ENCODE data around the gene PARD6A. TPM values are rescaled to one million over a fixed set of nuclear protein-coding genes. Genes with fewer than 3 reads are reported as not detected.

Gene PARD6A
- total and polyA plus RNA-seq, 2 donors (not counting 3 experiments of a cell fraction or from before 2014, with no cell fraction given), result 1.3 to 2.9 TPM

- CTCF ChIA-PET, result no interaction called here
- H2AFZ ChIP-seq (ENCODE audit: low read depth, low read length), result no peak overlapping the region
- no peaks in the 10 kb centered on the region for H3K9me3 ChIP-seq (replicated peaks; ENCODE audit: control insufficient read depth, insufficient read depth, low read length)
- H3K27me3 ChIP-seq (ENCODE audit: control insufficient read depth in 2 of 2, insufficient read depth in 2 of 2, low read length in 2 of 2), result no peaks in the 10 kb centered on the region
- H3K9ac ChIP-seq (replicated peaks; ENCODE audit: extremely low read depth, insufficient read depth, low read length), result no peak overlapping the region
- FAIRE-seq (no peak), DNase-seq (ENCODE audit: low read depth, low spot score) (no peak)
- H3K4me3 ChIP-seq (replicated peaks in 1 of 3; ENCODE audit: insufficient read depth in 1 of 3, low read depth in 1 of 3, low read length in 3 of 3), result no peak overlapping the region
- BruUV-seq (replicated peaks), result no TSS peak
- TF ChIP-seq POLR2A (IDR thresholded peaks at IDR 0.05; ENCODE audit: low read depth, low read length) (no peak), MYC (IDR thresholded peaks at IDR 0.05; ENCODE audit: low read depth, low read length) (no peak), JUN (IDR thresholded peaks at IDR 0.05; ENCODE audit: borderline replicate concordance, insufficient read depth, insufficient read length, low read depth) (no peak), CTCF (IDR thresholded peaks at IDR 0.05; ENCODE audit: extremely low read depth in 1 of 2, insufficient read depth in 1 of 2, low read depth in 1 of 2, low read length in 2 of 2) (no peak)
- POLR2A ChIA-PET, result no interaction called here
- peaks cover 0 to 7% of the 10 kb centered on the region in 2 experiments for H3K36me3 ChIP-seq (ENCODE audit: control insufficient read depth in 2 of 2, extremely low read depth in 1 of 2, insufficient read depth in 2 of 2, low read length in 2 of 2)
- dilution Hi-C loops (cut with MboI; ENCODE audit: extremely low pct_ligation_motif_present, low sequenced_read_pairs), result no loop called here
- H3K79me2 ChIP-seq (ENCODE audit: control insufficient read depth, insufficient read depth, low read length), result peaks cover 74% of the 10 kb centered on the region
- no peak overlapping the region for H3K4me2 ChIP-seq (ENCODE audit: insufficient read depth, low read length)
- no peak overlapping the region for H3K27ac ChIP-seq (ENCODE audit: insufficient read depth, low read depth, low read length)
- no peaks in the 10 kb centered on the region for H3K9me1 ChIP-seq (replicated peaks; ENCODE audit: control insufficient read depth, extremely low read depth, insufficient read depth, low read length)
- peaks cover 2% of the 10 kb centered on the region for H4K20me1 ChIP-seq (replicated peaks; ENCODE audit: control insufficient read depth, extremely low read depth, insufficient read depth, low read length)
- no peaks in the 10 kb centered on the region for H3K4me1 ChIP-seq (ENCODE audit: control insufficient read depth, extremely low read depth, insufficient read depth, low read length)
- intact Hi-C loops (cut with micrococcal nuclease), result no loop called here
Observed at GRCh38 chr16:67701420-67701819, 40.7 kb downstream of the PARD6A start.

- peaks cover 74% of the 10 kb centered on the region for H3K79me2 ChIP-seq (ENCODE audit: control insufficient read depth, insufficient read depth, low read length)
- H3K4me2 ChIP-seq (ENCODE audit: insufficient read depth, low read length), result no peak overlapping the region
- no peak for FAIRE-seq
- H3K27ac ChIP-seq (ENCODE audit: insufficient read depth, low read depth, low read length), result no peak overlapping the region
- no peak for TF ChIP-seq JUN (IDR thresholded peaks at IDR 0.05; ENCODE audit: borderline replicate concordance, insufficient read depth, insufficient read length, low read depth)
- TF ChIP-seq POLR2A (IDR thresholded peaks at IDR 0.05; ENCODE audit: low read depth, low read length), result no peak
- no peak for TF ChIP-seq EZH2 (IDR thresholded peaks at IDR 0.05; ENCODE audit: borderline replicate concordance, low read depth, low read length, severe bottlenecking)
- TF ChIP-seq POLR2AphosphoS5 (IDR thresholded peaks at IDR 0.05; ENCODE audit: insufficient read depth, low read depth, low read length), result no peak
- DNase-seq (ENCODE audit: low read depth, low spot score), result no peak
- peaks cover 0 to 7% of the 10 kb centered on the region in 2 experiments for H3K36me3 ChIP-seq (ENCODE audit: control insufficient read depth in 2 of 2, extremely low read depth in 1 of 2, insufficient read depth in 2 of 2, low read length in 2 of 2)
- H3K9me1 ChIP-seq (replicated peaks; ENCODE audit: control insufficient read depth, extremely low read depth, insufficient read depth, low read length), result no peaks in the 10 kb centered on the region
- H3K4me1 ChIP-seq (ENCODE audit: control insufficient read depth, extremely low read depth, insufficient read depth, low read length), result no peaks in the 10 kb centered on the region
- dilution Hi-C loops (cut with MboI; ENCODE audit: extremely low pct_ligation_motif_present, low sequenced_read_pairs), result no loop called here
- H3K27me3 ChIP-seq (ENCODE audit: control insufficient read depth in 2 of 2, insufficient read depth in 2 of 2, low read length in 2 of 2), result no peaks in the 10 kb centered on the region
- H3K4me3 ChIP-seq (replicated peaks in 1 of 3; ENCODE audit: insufficient read depth in 1 of 3, low read depth in 1 of 3, low read length in 3 of 3), result no peak overlapping the region
- no TSS peak for BruUV-seq (replicated peaks)
- intact Hi-C loops (cut with micrococcal nuclease), result no loop called here
- no peaks in the 10 kb centered on the region for H3K9me3 ChIP-seq (replicated peaks; ENCODE audit: control insufficient read depth, insufficient read depth, low read length)
- H2AFZ ChIP-seq (ENCODE audit: low read depth, low read length), result no peak overlapping the region
- POLR2A ChIA-PET, result interaction anchor here (0.6 kb wide), 1 partner anchor 162 kb away, joined by 4 read pairs; no protein-coding TSS in a partner anchor
- no peak overlapping the region for H3K9ac ChIP-seq (replicated peaks; ENCODE audit: extremely low read depth, insufficient read depth, low read length)
- peaks cover 2% of the 10 kb centered on the region for H4K20me1 ChIP-seq (replicated peaks; ENCODE audit: control insufficient read depth, extremely low read depth, insufficient read depth, low read length)
- CTCF ChIA-PET, result no interaction called here
Observed at GRCh38 chr16:67702130-67702529, 41.4 kb downstream of the PARD6A start.
